ENCODE data around the gene PCIF1.

DNA sequence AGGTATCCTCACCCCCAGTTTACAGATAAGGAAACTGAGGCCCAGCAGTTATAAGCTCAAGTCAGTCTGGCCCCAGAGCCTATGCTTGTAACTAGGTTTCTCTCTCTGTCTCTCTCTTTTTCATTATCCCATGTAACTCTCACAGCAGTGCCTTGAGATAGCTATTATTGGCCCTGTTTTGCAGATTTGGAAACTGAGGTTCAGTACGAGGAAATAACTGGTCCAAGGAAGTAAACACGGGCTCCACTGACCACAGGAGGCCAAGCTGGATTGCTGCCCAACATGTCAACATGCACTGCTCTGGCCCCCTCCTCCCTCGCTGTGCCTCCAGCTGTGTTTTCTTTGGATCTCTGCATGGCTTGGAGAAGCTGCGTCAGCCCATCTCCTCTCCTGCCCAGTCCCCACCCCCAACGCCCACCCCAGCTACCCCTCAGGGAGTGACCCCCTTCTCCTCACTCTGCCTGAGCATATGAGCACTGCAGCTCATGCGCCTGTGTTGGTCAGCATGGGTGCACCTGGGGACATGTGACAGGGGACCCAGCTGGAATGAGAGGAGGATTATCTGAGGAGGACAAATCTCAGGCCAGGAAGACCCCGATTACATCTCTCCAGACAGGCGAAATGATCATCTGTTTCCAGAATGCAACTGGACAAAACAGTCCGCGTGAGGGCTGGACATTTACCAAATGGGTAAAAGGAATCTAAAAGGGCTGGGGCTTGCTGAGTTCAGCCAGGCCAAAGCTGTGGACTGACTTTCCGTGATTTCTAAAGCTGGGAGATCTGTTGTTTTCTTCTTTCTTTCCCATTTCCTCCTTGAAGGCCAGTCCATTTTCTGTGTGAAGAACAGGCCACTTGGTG is 14.7 kb upstream of the PCIF1 start:
- TF ChIP-seq EZH2 (IDR thresholded peaks at IDR 0.05) = no peak
- TF ChIP-seq, protein P1, sequence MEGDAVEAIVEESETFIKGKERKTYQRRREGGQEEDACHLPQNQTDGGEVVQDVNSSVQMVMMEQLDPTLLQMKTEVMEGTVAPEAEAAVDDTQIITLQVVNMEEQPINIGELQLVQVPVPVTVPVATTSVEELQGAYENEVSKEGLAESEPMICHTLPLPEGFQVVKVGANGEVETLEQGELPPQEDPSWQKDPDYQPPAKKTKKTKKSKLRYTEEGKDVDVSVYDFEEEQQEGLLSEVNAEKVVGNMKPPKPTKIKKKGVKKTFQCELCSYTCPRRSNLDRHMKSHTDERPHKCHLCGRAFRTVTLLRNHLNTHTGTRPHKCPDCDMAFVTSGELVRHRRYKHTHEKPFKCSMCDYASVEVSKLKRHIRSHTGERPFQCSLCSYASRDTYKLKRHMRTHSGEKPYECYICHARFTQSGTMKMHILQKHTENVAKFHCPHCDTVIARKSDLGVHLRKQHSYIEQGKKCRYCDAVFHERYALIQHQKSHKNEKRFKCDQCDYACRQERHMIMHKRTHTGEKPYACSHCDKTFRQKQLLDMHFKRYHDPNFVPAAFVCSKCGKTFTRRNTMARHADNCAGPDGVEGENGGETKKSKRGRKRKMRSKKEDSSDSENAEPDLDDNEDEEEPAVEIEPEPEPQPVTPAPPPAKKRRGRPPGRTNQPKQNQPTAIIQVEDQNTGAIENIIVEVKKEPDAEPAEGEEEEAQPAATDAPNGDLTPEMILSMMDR (IDR thresholded peaks at IDR 0.05) = no peak
